Measurements from ENCODE around the gene SPOPL.
"Not testable (repeated sequence)": the region's sequence is repeated elsewhere in the genome, so short reads cannot be mapped to it uniquely, and the experiment has no call there.

SPOPL gene

GRCh38 chr2:138494265-138494966 lies 7.2 kb upstream of the SPOPL start:
- DNase-seq (ENCODE audit: low spot score): no peak

- no peak for DNase-seq (ENCODE audit: low spot score)
Observed at GRCh38 chr2:138495384-138495783, 6.2 kb upstream of the SPOPL start.

GRCh38 chr2:138496096-138496651 lies 5.4 kb upstream of the SPOPL start:
- DNase-seq (ENCODE audit: low spot score): no peak

GRCh38 chr2:138497294-138497693 lies 4.3 kb upstream of the SPOPL start:
- no peak for DNase-seq (ENCODE audit: low spot score)

- no peak for DNase-seq (ENCODE audit: low spot score)
Observed at GRCh38 chr2:138499684-138500083, 1.9 kb upstream of the SPOPL start.

GRCh38 chr2:138500592-138501424 lies 762 bp upstream of the SPOPL start:
- no peak for DNase-seq (ENCODE audit: low spot score)

GRCh38 chr2:138502255-138503086 lies 901 bp downstream of the SPOPL start:
- no peak for DNase-seq (ENCODE audit: low spot score)

GRCh38 chr2:138503087-138503442 lies 1.5 kb downstream of the SPOPL start:
- DNase-seq (ENCODE audit: low spot score): peak; percentile 9

GRCh38 chr2:138503652-138504051 lies 2.1 kb downstream of the SPOPL start:
- no peak for DNase-seq (ENCODE audit: low spot score)

GRCh38 chr2:138504092-138504491 lies 2.5 kb downstream of the SPOPL start:
- no peak for DNase-seq (ENCODE audit: low spot score)

- DNase-seq (ENCODE audit: low spot score): no peak
Observed at GRCh38 chr2:138504546-138505235, 3.1 kb downstream of the SPOPL start.

GRCh38 chr2:138507267-138507666 lies 5.7 kb downstream of the SPOPL start:
- DNase-seq (ENCODE audit: low spot score): no peak

- no peak for DNase-seq (ENCODE audit: low spot score)
Observed at GRCh38 chr2:138510319-138510718, 8.7 kb downstream of the SPOPL start.

- DNase-seq (ENCODE audit: low spot score): no peak
Observed at GRCh38 chr2:138512672-138513071, 11.1 kb downstream of the SPOPL start.

- DNase-seq (ENCODE audit: low spot score): no peak
Observed at GRCh38 chr2:138514173-138514572, 12.6 kb downstream of the SPOPL start.

- DNase-seq (ENCODE audit: low spot score): no peak
Observed at GRCh38 chr2:138515092-138515491, 13.5 kb downstream of the SPOPL start.

GRCh38 chr2:138516030-138516704 lies 14.6 kb downstream of the SPOPL start:
- DNase-seq (ENCODE audit: low spot score): no peak

- no peak for DNase-seq (ENCODE audit: low spot score)
Observed at GRCh38 chr2:138518860-138519259, 17.3 kb downstream of the SPOPL start.

GRCh38 chr2:138521821-138522220 lies 20.3 kb downstream of the SPOPL start:
- no peak for DNase-seq (ENCODE audit: low spot score)

GRCh38 chr2:138522556-138522955 lies 21.0 kb downstream of the SPOPL start:
- no peak for DNase-seq (ENCODE audit: low spot score)

- DNase-seq (ENCODE audit: low spot score): not testable (repeated sequence)
Observed at GRCh38 chr2:138523018-138523672, 21.6 kb downstream of the SPOPL start.
